HCT116 (cell line): ENCODE results near the gene SEPHS1. TPM values are rescaled to one million over a fixed set of nuclear protein-coding genes. Genes with fewer than 3 reads are reported as not detected.

Experiments used
- ATAC-seq: fragments of 200-7000 bp; cut with Tn5 transposase; 2 replicates; pipeline ENCODE4 v1.9.1; 2020; ENCODE audit warnings: mild to moderate bottlenecking, moderate library complexity
- BruUV-seq: library from RNA; stranded (reverse); fragments of 400-500 nt; replicated peaks from 2 replicates; lab custom pipeline; 2021; lab: Mats Ljungman, UMichigan
- CTCF ChIA-PET: fragments of 300-600 bp; sonication (Branson Sonifier 250); formaldehyde crosslinking; loops from one replicate; lab custom pipeline; 2021; ENCODE audit warnings: antibody characterized with exemption; lab: Charles Lee
- POLR2A ChIA-PET: fragments of 300-600, 350-600 bp; sonication (Branson Sonifier 250); formaldehyde crosslinking; loops from one replicate; lab custom pipeline; 2021; ENCODE audit warnings: antibody characterized with exemption; lab: Charles Lee
- RAD21 ChIA-PET, 2 experiments: fragments of 300-600 bp; sonication (Branson Sonifier 250); formaldehyde crosslinking; loops; one replicate each; lab custom pipeline; 2023; ENCODE audit warnings: low total read pairs in 2 of 2; ENCODE audit not compliant: uncharacterized antibody in 2 of 2, unreplicated experiment in 2 of 2, low non-redundant PET in 1 of 2; lab: Charles Lee
- DNase-seq: peaks from one replicate; pipeline ENCODE4 v3.0.0-alpha.2; 2010; ENCODE audit warnings: low read depth, low spot score
- H2AFZ ChIP-seq: fragments of 200-600 bp; shearing (Covaris generic), sonication (generic); 2 replicates; pipeline ENCODE4 v1.6.1; 2017; ENCODE audit warnings: low read depth, mixed run types, mixed read lengths, antibody characterized with exemption, low read length; ENCODE audit not compliant: poor library complexity, severe bottlenecking
- H3K27ac ChIP-seq: 2 replicates; pipeline ENCODE4 v1.5.1; 2012; ENCODE audit warnings: low read depth, low read length
- H3K27me3 ChIP-seq: fragments of 200-600 bp; sonication (generic); 2 replicates; pipeline ENCODE4 v1.6.1; 2016; ENCODE audit warnings: mixed run types, low read length, mixed read lengths; ENCODE audit not compliant: insufficient read depth
- H3K36me3 ChIP-seq, 2 experiments: fragments of 200-500 bp in 1 of 2; fragments of 200-600 bp in 1 of 2; sonication (Bioruptor generic) in 1 of 2; sonication (generic) in 1 of 2; 2 replicates each; pipeline versions ENCODE4 v1.5.1 to v1.6.1; 2014 to 2016; ENCODE audit warnings: low read length in 2 of 2, inconsistent platforms in 1 of 2, mixed read lengths in 1 of 2, mixed run types in 1 of 2; ENCODE audit not compliant: insufficient read depth in 2 of 2, control insufficient read depth in 1 of 2
- H3K4me1 ChIP-seq, 2 experiments: fragments of 200-600 bp in 1 of 2; sonication (generic) in 1 of 2; 2 replicates each; pipeline versions ENCODE4 v1.5.1 to v1.6.1; 2012 to 2017; ENCODE audit warnings: low read length in 2 of 2, inconsistent platforms in 1 of 2, mild to moderate bottlenecking in 1 of 2, mixed read lengths in 1 of 2, mixed run types in 1 of 2, moderate library complexity in 1 of 2; ENCODE audit not compliant: insufficient read depth in 2 of 2, control insufficient read depth in 1 of 2
- H3K4me2 ChIP-seq: fragments of 200-600 bp; sonication (generic); 2 replicates; pipeline ENCODE4 v1.6.1; 2017; ENCODE audit warnings: mixed run types, low read length, mixed read lengths
- H3K4me3 ChIP-seq, 2 experiments: fragments of 200-600 bp in 1 of 2; sonication (generic) in 1 of 2; replicated peaks in 1 of 2; 2 replicates each; pipeline ENCODE4 v1.5.1; 2011 to 2016; ENCODE audit warnings: low read length in 2 of 2, control low read depth in 1 of 2, low read depth in 1 of 2, mild to moderate bottlenecking in 1 of 2, mixed read lengths in 1 of 2, mixed run types in 1 of 2
- H3K79me2 ChIP-seq: fragments of 200-600 bp; sonication (generic); 2 replicates; pipeline ENCODE4 v1.6.1; 2017; ENCODE audit warnings: mild to moderate bottlenecking, mixed run types, low read length, moderate library complexity, mixed read lengths; ENCODE audit not compliant: insufficient read depth
- H3K9ac ChIP-seq: fragments of 200-600 bp; sonication (generic); 2 replicates; pipeline ENCODE4 v1.6.1; 2016; ENCODE audit warnings: low read length, mixed read lengths
- H3K9me2 ChIP-seq: fragments of 200-600 bp; sonication (generic), shearing (Covaris generic); 2 replicates; pipeline ENCODE4 v1.6.1; 2017; ENCODE audit warnings: mixed run types, mild to moderate bottlenecking, moderate library complexity; ENCODE audit not compliant: insufficient read depth
- H3K9me3 ChIP-seq, 2 experiments: fragments of 200-500 bp in 1 of 2; fragments of 200-600 bp in 1 of 2; sonication (Bioruptor generic) in 1 of 2; sonication (generic) in 1 of 2; 2 replicates each; pipeline ENCODE4 v1.6.1; 2014 to 2017; ENCODE audit warnings: low read length in 2 of 2, mixed read lengths in 2 of 2, inconsistent platforms in 1 of 2, low read depth in 1 of 2, mild to moderate bottlenecking in 1 of 2, mixed run types in 1 of 2, moderate library complexity in 1 of 2; ENCODE audit not compliant: control insufficient read depth in 1 of 2, insufficient read depth in 1 of 2
- H4K20me1 ChIP-seq: fragments of 200-600 bp; sonication (generic), shearing (Covaris generic); 2 replicates; pipeline ENCODE4 v1.6.1; 2017; ENCODE audit warnings: mixed run types, mild to moderate bottlenecking, moderate library complexity; ENCODE audit not compliant: insufficient read depth
- CEBPB ChIP-seq: IDR thresholded peaks from 2 replicates; pipeline ENCODE4 v1.6.1; 2012; ENCODE audit warnings: low read depth
- EGR1 ChIP-seq: IDR thresholded peaks from 2 replicates; pipeline ENCODE4 v1.6.1; 2012; ENCODE audit warnings: low read depth
- ELF1 ChIP-seq: IDR thresholded peaks from 2 replicates; pipeline ENCODE4 v1.6.1; 2012; ENCODE audit warnings: low read depth, borderline replicate concordance
- JUND ChIP-seq: IDR thresholded peaks from 2 replicates; pipeline ENCODE4 v1.6.1; 2012
- RAD21 ChIP-seq: IDR thresholded peaks from 2 replicates; pipeline ENCODE4 v1.6.1; 2012; ENCODE audit warnings: low read depth, mild to moderate bottlenecking
- YY1 ChIP-seq: IDR thresholded peaks from 2 replicates; pipeline ENCODE4 v1.6.1; 2011; ENCODE audit warnings: low read length, low read depth, moderate library complexity, mild to moderate bottlenecking; ENCODE audit not compliant: insufficient replicate concordance; ENCODE audit errors: extremely low read depth
- ZFX ChIP-seq: fragments of 450-650 bp; IDR thresholded peaks from 2 replicates; pipeline ENCODE4 v1.6.1; 2017
- intact Hi-C: fragments of 100-400 bp; cut with micrococcal nuclease; formaldehyde crosslinking; loops from 2 replicates; pipeline ENCODE4 v1.10.0; 2022
- total RNA-seq: library from RNA; stranded (reverse); gene quantifications from one replicate; pipeline ENCODE4 v1.2.1, GENCODE V29; 2021; ENCODE audit not compliant: unreplicated experiment
- TF ChIP-seq, protein P1 (sequence below): IDR thresholded peaks from 2 replicates; pipeline ENCODE4 v1.6.1; 2012
- TF ChIP-seq, protein P2 (sequence below): IDR thresholded peaks from 2 replicates; pipeline ENCODE4 v1.6.1; 2012; ENCODE audit warnings: low read depth

SEPHS1 gene
- total RNA-seq, 1 experiment from 2014 or later, result 51.7 TPM

DNA sequence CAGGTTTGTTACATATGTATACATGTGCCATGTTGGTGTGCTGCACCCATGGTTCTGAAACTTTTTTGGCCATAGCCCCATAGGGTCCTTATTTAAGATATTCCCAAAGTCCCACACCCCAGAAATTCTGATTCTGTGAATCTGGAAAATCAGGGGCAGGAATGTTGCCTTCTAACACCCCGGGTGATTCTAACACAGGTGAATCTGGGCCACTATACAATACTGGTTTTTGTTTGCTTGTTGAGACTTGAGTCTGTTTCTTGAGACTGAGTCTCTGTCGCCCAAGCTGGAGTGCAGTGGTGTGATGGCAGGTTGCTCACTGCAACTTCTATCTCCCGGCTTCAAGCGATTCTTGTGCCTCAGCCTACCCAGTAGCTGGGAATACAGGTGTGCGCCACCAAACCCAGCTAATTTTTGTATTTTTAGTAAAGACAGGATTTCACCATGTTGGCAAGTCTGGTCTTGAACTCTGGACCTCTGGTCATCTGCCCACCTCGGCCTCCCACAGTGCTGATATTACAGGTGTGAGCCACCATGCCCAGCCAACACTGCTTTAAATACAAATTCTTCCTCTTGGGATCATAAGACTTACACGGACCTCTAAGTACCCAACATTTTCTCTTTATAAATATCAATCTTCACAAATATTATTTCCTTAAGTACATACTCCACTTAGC is 31.3 kb downstream of the SEPHS1 start:
- H3K36me3 ChIP-seq, result 0 out of 4 replicates have a peak, but pooled peaks cover 0 to 6% of the 10 kb centered on the region in 2 experiments
- H3K79me2 ChIP-seq, result no peaks in the 10 kb centered on the region
- H3K27me3 ChIP-seq, result no peaks in the 10 kb centered on the region
- no peaks in the 10 kb centered on the region for H3K4me1 ChIP-seq
- H3K9me3 ChIP-seq, result no peaks in the 10 kb centered on the region
- H3K4me3 ChIP-seq, result no peak overlapping the region
- intact Hi-C loops, result no loop called here
- DNase-seq (no peak), ATAC-seq (no peak)
- ChIA-PET CTCF (no interaction called here), POLR2A (interaction anchor here (1.3 kb wide), 1 partner anchor 14 kb away, joined by 4 read pairs; no protein-coding TSS in a partner anchor), RAD21 (no interaction called here)
- TF ChIP-seq, protein P1, sequence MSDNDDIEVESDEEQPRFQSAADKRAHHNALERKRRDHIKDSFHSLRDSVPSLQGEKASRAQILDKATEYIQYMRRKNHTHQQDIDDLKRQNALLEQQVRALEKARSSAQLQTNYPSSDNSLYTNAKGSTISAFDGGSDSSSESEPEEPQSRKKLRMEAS, result no peak
- no peak for TF ChIP-seq ELF1
- no peak for TF ChIP-seq YY1
- no peak for TF ChIP-seq JUND
- TF ChIP-seq CEBPB, result no peak
- TF ChIP-seq, protein P2, sequence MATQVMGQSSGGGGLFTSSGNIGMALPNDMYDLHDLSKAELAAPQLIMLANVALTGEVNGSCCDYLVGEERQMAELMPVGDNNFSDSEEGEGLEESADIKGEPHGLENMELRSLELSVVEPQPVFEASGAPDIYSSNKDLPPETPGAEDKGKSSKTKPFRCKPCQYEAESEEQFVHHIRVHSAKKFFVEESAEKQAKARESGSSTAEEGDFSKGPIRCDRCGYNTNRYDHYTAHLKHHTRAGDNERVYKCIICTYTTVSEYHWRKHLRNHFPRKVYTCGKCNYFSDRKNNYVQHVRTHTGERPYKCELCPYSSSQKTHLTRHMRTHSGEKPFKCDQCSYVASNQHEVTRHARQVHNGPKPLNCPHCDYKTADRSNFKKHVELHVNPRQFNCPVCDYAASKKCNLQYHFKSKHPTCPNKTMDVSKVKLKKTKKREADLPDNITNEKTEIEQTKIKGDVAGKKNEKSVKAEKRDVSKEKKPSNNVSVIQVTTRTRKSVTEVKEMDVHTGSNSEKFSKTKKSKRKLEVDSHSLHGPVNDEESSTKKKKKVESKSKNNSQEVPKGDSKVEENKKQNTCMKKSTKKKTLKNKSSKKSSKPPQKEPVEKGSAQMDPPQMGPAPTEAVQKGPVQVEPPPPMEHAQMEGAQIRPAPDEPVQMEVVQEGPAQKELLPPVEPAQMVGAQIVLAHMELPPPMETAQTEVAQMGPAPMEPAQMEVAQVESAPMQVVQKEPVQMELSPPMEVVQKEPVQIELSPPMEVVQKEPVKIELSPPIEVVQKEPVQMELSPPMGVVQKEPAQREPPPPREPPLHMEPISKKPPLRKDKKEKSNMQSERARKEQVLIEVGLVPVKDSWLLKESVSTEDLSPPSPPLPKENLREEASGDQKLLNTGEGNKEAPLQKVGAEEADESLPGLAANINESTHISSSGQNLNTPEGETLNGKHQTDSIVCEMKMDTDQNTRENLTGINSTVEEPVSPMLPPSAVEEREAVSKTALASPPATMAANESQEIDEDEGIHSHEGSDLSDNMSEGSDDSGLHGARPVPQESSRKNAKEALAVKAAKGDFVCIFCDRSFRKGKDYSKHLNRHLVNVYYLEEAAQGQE, result no peak
- TF ChIP-seq ZFX, result no peak
- TF ChIP-seq RAD21, result no peak
- no peak for TF ChIP-seq EGR1
- no peaks in the 10 kb centered on the region for H4K20me1 ChIP-seq
- no peak overlapping the region for H3K4me2 ChIP-seq
- BruUV-seq, result no TSS peak
- H2AFZ ChIP-seq, result no peak overlapping the region
- no peaks in the 10 kb centered on the region for H3K9me2 ChIP-seq
- no peak overlapping the region for H3K9ac ChIP-seq
- no peak overlapping the region for H3K27ac ChIP-seq
